ENCODE data around the gene LEPR.

The LEPR gene

GRCh38 chr1:65395887-65396612 is 24.4 kb upstream of the LEPR start:
- H3K4me3 ChIP-seq (ENCODE audit: low read depth, low read length): no peak overlapping the region
- TF ChIP-seq CTCF (IDR thresholded peaks at IDR 0.05; ENCODE audit: low read depth, low read length, missing control alignments): no peak
- DNase-seq (ENCODE audit: low read depth): peak; percentile 24
- in situ Hi-C loops (cut with HindIII; ENCODE audit: low sequenced_read_pairs): no loop called here

- TF ChIP-seq CTCF (IDR thresholded peaks at IDR 0.05; ENCODE audit: low read depth, low read length, missing control alignments): no peak
- in situ Hi-C loops (cut with HindIII; ENCODE audit: low sequenced_read_pairs): no loop called here
- no peak overlapping the region for H3K4me3 ChIP-seq (ENCODE audit: low read depth, low read length)
Observed at GRCh38 chr1:65398083-65398482, 22.4 kb upstream of the LEPR start.

GRCh38 chr1:65399003-65399402 is 21.5 kb upstream of the LEPR start:
- no peak overlapping the region for H3K4me3 ChIP-seq (ENCODE audit: low read depth, low read length)
- no peak for DNase-seq (ENCODE audit: low read depth)
- no peak for TF ChIP-seq CTCF (IDR thresholded peaks at IDR 0.05; ENCODE audit: low read depth, low read length, missing control alignments)
- in situ Hi-C loops (cut with HindIII; ENCODE audit: low sequenced_read_pairs): no loop called here

More at GRCh38 chr1:65398083-65398482, 22.4 kb upstream of the LEPR start:
- DNase-seq (ENCODE audit: low read depth): no peak

- no peak for TF ChIP-seq CTCF (IDR thresholded peaks at IDR 0.05; ENCODE audit: low read depth, low read length, missing control alignments)
- DNase-seq (ENCODE audit: low read depth): no peak
- in situ Hi-C loops (cut with HindIII; ENCODE audit: low sequenced_read_pairs): no loop called here
- no peak overlapping the region for H3K4me3 ChIP-seq (ENCODE audit: low read depth, low read length)
Observed at GRCh38 chr1:65401612-65402011, 18.9 kb upstream of the LEPR start.

GRCh38 chr1:65404941-65405340 is 15.5 kb upstream of the LEPR start:
- TF ChIP-seq CTCF (IDR thresholded peaks at IDR 0.05; ENCODE audit: low read depth, low read length, missing control alignments): no peak
- no peak overlapping the region for H3K4me3 ChIP-seq (ENCODE audit: low read depth, low read length)
- in situ Hi-C loops (cut with HindIII; ENCODE audit: low sequenced_read_pairs): no loop called here
- DNase-seq (ENCODE audit: low read depth): no peak

- TF ChIP-seq CTCF (IDR thresholded peaks at IDR 0.05; ENCODE audit: low read depth, low read length, missing control alignments): no peak
- DNase-seq (ENCODE audit: low read depth): no peak
- in situ Hi-C loops (cut with HindIII; ENCODE audit: low sequenced_read_pairs): no loop called here
- no peak overlapping the region for H3K4me3 ChIP-seq (ENCODE audit: low read depth, low read length)
Observed at GRCh38 chr1:65407877-65408276, 12.6 kb upstream of the LEPR start.
